Lung (tissue), 12 donors: Measurements from ENCODE around the gene KIF1B. TPM values are rescaled to one million over a fixed set of nuclear protein-coding genes. Genes with fewer than 3 reads are reported as not detected.
"Not testable (repeated sequence)": the region's sequence is repeated elsewhere in the genome, so short reads cannot be mapped to it uniquely, and the experiment has no call there.

ENCODE experiments used
- ATAC-seq: fragments of 200-7000 bp; cut with Tn5 transposase; one replicate; pipeline ENCODE4 v1.9.1; 2020; ENCODE audit warnings: moderate number of reproducible peaks; ENCODE audit not compliant: insufficient read depth, low FRiP score
- DNase-seq, 3 donors: peaks; one replicate each; pipeline ENCODE4 v3.0.0-alpha.2; 2013 to 2017
- H3K27ac ChIP-seq, 2 donors: one replicate each; pipeline ENCODE4 v1.5.1; 2013; ENCODE audit warnings: mild to moderate bottlenecking in 2 of 2, moderate library complexity in 2 of 2, control low read depth in 1 of 2, inconsistent platforms in 1 of 2, low read depth in 1 of 2, low read length in 1 of 2
- H3K27me3 ChIP-seq, 3 donors: one replicate each; pipeline ENCODE4 v1.5.1; 2013; ENCODE audit warnings: low read length in 2 of 3; ENCODE audit not compliant: control insufficient read depth in 3 of 3, insufficient read depth in 3 of 3
- H3K36me3 ChIP-seq, 4 donors: one replicate each; pipeline ENCODE4 v1.5.1; 2013; ENCODE audit warnings: low read length in 4 of 4, mild to moderate bottlenecking in 1 of 4, moderate library complexity in 1 of 4; ENCODE audit not compliant: control insufficient read depth in 4 of 4, insufficient read depth in 4 of 4
- H3K4me1 ChIP-seq, 5 donors: one replicate each; pipeline ENCODE4 v1.5.1; 2013; ENCODE audit warnings: low read length in 5 of 5, mild to moderate bottlenecking in 2 of 5, moderate library complexity in 1 of 5; ENCODE audit not compliant: control insufficient read depth in 5 of 5, insufficient read depth in 5 of 5
- H3K4me3 ChIP-seq: one replicate; pipeline ENCODE4 v1.5.1; 2013; ENCODE audit warnings: mild to moderate bottlenecking, control low read depth, moderate library complexity
- H3K9ac ChIP-seq, 2 donors: one replicate each; pipeline ENCODE4 v1.5.1; 2013; ENCODE audit warnings: low read length in 2 of 2, control low read depth in 1 of 2; ENCODE audit not compliant: insufficient read depth in 1 of 2
- H3K9me3 ChIP-seq, 4 donors: one replicate each; pipeline ENCODE4 v1.5.1; 2013; ENCODE audit warnings: low read length in 3 of 4, mild to moderate bottlenecking in 1 of 4, moderate library complexity in 1 of 4; ENCODE audit not compliant: control insufficient read depth in 4 of 4, insufficient read depth in 3 of 4
- WGBS, 2 donors: extraction: QIAGEN DNeasy Blood & Tissue Kit; methylation state at CpG; one replicate each; pipeline ENCODE4 v1.1.7; 2013; 5-methylcytosine and 5-hydroxymethylcytosine counted together
- polyA plus RNA-seq, 2 donors: library from polyadenylated mRNA; stranded (reverse); fragments of 200-250 nt; gene quantifications; one replicate each; pipeline ENCODE4 v1.2.1, GENCODE V29; 2013
- total RNA-seq, 2 donors: library from RNA; depleted of rRNA in 1 of 2; stranded (reverse); fragments of >200 nt in 1 of 2; gene quantifications; one replicate each; pipeline ENCODE4 v1.2.1, GENCODE V29; 2014 to 2021
- TF ChIP-seq, protein P1 (sequence below): IDR thresholded peaks from 2 replicates; pipeline ENCODE4 v1.5.1; 2012; ENCODE audit warnings: mild to moderate bottlenecking; ENCODE audit errors: control extremely low read depth, extremely low read depth
- donor health status: control.
- donor health status: control.
- donor health status: Bipolar disorder and iron deficiency.
- donor health status: healthy.
- donor health status: DM: yes; HTN: yes; CAD: no.

Gene KIF1B
- total and polyA plus RNA-seq, 4 donors, result 9.7 to 64.0 (median 24.4) TPM

DNA sequence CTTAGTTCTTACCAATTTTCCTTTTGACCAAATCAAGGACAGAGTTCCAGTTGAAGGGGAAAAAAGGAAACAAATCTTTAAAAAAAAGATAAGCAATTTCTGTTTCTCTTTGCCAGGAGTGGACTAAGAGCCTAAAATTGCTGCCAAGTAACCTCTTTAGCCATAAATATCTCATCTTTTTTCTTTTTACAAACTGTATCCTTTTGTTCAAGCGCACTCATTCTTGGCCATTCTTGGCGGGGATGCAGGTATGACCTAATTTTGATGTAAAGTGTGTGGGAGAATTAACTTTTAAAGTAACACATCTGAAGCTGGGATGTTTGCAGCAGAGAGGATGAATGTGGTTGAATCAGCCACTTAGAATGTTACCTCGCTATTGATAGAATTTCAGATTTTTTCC lies 13.4 kb upstream of the KIF1B start:
- H3K9me3 ChIP-seq, result no peaks in the 10 kb centered on the region
- H3K4me1 ChIP-seq, result peaks cover 0 to 4% (median 0%) of the 10 kb centered on the region in 5 donors
- H3K27me3 ChIP-seq, result no peaks in the 10 kb centered on the region
- 52 to 87% methylated on average over 3 of the region's 3 CpGs for WGBS, 2 donors
- DNase-seq (peak in 2 of 3 donors; percentile 4 to 32), ATAC-seq (no peak)
- H3K27ac ChIP-seq, result no peak overlapping the region
- peak overlapping the region in 1 of 2 donors; percentile 3 for H3K9ac ChIP-seq
- no peaks in the 10 kb centered on the region for H3K36me3 ChIP-seq
- TF ChIP-seq, protein P1, sequence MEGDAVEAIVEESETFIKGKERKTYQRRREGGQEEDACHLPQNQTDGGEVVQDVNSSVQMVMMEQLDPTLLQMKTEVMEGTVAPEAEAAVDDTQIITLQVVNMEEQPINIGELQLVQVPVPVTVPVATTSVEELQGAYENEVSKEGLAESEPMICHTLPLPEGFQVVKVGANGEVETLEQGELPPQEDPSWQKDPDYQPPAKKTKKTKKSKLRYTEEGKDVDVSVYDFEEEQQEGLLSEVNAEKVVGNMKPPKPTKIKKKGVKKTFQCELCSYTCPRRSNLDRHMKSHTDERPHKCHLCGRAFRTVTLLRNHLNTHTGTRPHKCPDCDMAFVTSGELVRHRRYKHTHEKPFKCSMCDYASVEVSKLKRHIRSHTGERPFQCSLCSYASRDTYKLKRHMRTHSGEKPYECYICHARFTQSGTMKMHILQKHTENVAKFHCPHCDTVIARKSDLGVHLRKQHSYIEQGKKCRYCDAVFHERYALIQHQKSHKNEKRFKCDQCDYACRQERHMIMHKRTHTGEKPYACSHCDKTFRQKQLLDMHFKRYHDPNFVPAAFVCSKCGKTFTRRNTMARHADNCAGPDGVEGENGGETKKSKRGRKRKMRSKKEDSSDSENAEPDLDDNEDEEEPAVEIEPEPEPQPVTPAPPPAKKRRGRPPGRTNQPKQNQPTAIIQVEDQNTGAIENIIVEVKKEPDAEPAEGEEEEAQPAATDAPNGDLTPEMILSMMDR, result no peak
- H3K4me3 ChIP-seq, result no peak overlapping the region

DNA sequence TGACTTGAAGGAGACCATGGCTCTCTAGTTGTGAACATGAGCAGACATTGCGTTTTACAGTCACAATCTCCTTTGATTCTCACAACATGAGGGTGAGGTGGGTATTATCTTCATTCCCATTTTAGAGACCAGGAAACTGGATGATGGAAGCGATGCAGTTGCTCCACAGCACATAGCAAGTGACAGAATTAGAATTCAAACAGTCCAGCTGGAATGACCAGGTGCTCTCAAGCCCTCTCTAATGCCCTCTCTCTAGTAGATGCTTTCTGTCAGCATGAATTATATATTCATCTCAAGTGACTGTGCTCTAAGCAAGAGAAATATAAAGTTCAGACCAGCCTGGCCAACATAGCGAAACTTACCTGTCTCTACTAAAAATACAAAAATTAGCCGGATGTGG lies 9.8 kb upstream of the KIF1B start:
- DNase-seq (no peak), ATAC-seq (no peak)
- H3K27ac ChIP-seq, result no peak overlapping the region
- H3K27me3 ChIP-seq, result no peaks in the 10 kb centered on the region
- H3K4me1 ChIP-seq, result peaks cover 0 to 4% (median 0%) of the 10 kb centered on the region in 5 donors
- no peaks in the 10 kb centered on the region for H3K36me3 ChIP-seq
- WGBS, 2 donors, result 93 to 94% methylated on average over 4 of the region's 4 CpGs
- H3K4me3 ChIP-seq, result no peak overlapping the region
- no peak overlapping the region for H3K9ac ChIP-seq
- H3K9me3 ChIP-seq, result no peaks in the 10 kb centered on the region
- TF ChIP-seq, protein P1, result no peak

DNA sequence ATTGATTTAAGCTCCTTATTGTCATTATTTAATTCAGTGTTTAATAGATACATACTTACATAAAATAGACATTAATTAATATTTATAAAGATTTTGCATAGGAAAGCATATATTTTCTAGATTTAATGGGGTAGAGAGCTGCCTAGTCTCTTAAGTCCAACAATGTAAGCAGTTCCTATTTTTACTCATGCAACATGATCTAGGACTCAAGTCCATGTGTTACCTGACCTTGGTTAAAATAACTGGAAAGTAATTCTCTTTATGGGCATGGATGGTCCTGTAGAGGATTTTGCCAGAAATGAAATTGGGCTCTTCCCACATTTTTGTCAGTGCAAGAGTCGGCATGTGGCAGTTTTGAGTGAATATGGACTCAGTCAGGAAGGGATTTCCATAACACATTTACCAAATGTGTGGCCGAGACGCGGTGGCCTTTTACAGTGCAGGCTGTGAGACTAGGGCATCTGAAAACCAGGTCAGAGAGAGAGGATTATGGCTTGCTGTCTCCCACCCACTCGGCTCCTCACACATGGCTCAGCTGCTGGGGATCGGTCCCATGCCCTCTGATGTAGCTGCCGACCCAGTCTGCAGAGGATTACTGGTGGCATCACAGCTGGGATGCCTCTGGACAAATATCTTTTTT lies 6.2 kb upstream of the KIF1B start:
- H3K9ac ChIP-seq, result no peak overlapping the region
- TF ChIP-seq, protein P1, result no peak
- 74 to 87% methylated on average over 7 of the region's 7 CpGs for WGBS, 2 donors
- H3K9me3 ChIP-seq, result no peaks in the 10 kb centered on the region
- no peaks in the 10 kb centered on the region for H3K36me3 ChIP-seq
- ATAC-seq (no peak), DNase-seq (no peak)
- H3K4me3 ChIP-seq, result no peak overlapping the region
- H3K27ac ChIP-seq, result no peak overlapping the region
- H3K4me1 ChIP-seq, result no peaks in the 10 kb centered on the region
- no peaks in the 10 kb centered on the region for H3K27me3 ChIP-seq

DNA sequence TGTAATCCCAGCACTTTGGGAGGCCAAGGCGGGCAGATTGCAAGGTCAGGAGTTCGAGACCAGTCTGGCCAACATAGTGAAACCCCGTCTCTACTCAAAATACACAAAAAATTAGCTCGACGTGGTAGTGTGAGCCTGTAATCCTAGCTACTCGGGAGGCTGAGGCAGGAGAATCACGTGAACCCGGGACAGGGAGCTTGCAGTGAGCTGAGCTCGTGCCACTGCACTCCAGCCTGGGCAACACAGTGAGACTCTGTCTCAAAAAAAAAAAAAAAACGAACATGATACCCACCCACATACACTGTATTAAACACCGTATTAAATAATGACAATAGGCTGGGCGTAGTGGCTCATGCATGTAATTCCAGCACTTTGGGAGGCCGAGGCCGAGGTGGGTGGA lies 5.2 kb upstream of the KIF1B start:
- 89 to 96% methylated on average over 14 of the region's 14 CpGs for WGBS, 2 donors
- H3K4me1 ChIP-seq, H3K36me3 ChIP-seq, H3K27ac ChIP-seq, DNase-seq, H3K9ac ChIP-seq, H3K4me3 ChIP-seq, H3K27me3 ChIP-seq, ATAC-seq, H3K9me3 ChIP-seq: not testable (repeated sequence)
